ENCODE measurements around the gene RPS23.
A peak's percentile ranks its signal among the peaks of the same experiment; 100 is the strongest.

RPS23 gene

GRCh38 chr5:82234885-82235284 lies 43.3 kb downstream of the RPS23 start:
- DNase-seq: no peak

GRCh38 chr5:82225525-82226172 lies 52.5 kb downstream of the RPS23 start:
- DNase-seq: peak; percentile 56

All from activated CD4-positive, CD25-positive, alpha-beta regulatory T cell treated with anti-CD3 and anti-CD28 coated beads, Interleukin-2, amount 50 U/mL, for 72 hours (primary cell).